ENCODE data around the gene AGO3.
"Not testable (repeated sequence)": the region's sequence is repeated elsewhere in the genome, so short reads cannot be mapped to it uniquely, and the experiment has no call there.

AGO3 gene

GRCh38 chr1:35947547-35947946 lies 16.6 kb downstream of the AGO3 start:
- Histone ChIP-seq H3K4me1 (no peaks in the 10 kb centered on the region), H3K79me2 (peaks cover 15% of the 10 kb centered on the region), H3K9ac (no peak overlapping the region), H3K27me3 (ENCODE audit: control insufficient read depth, insufficient read depth, low read length) (no peaks in the 10 kb centered on the region), H3K27ac (no peak overlapping the region), H3K4me3 (ENCODE audit: low read depth, low read length) (no peak overlapping the region), H3K4me2 (ENCODE audit: low read length) (no peak overlapping the region), H3K36me3 (ENCODE audit: control insufficient read depth, insufficient read depth, low read length) (no peaks in the 10 kb centered on the region), H3K9me3 (ENCODE audit: control insufficient read depth, low read length) (no peaks in the 10 kb centered on the region), H2AFZ (no peak overlapping the region)
- TF ChIP-seq CTCF (IDR thresholded peaks at IDR 0.05) = no peak

- TF ChIP-seq CTCF (IDR thresholded peaks at IDR 0.05) = no peak
- Histone ChIP-seq H3K27me3 (ENCODE audit: control insufficient read depth, insufficient read depth, low read length) (no peaks in the 10 kb centered on the region), H3K4me2 (ENCODE audit: low read length) (no peak overlapping the region), H3K9ac (no peak overlapping the region), H3K4me1 (no peaks in the 10 kb centered on the region), H2AFZ (no peak overlapping the region), H3K36me3 (ENCODE audit: control insufficient read depth, insufficient read depth, low read length) (no peaks in the 10 kb centered on the region), H3K79me2 (peaks cover 10% of the 10 kb centered on the region), H3K4me3 (ENCODE audit: low read depth, low read length) (no peak overlapping the region), H3K9me3 (ENCODE audit: control insufficient read depth, low read length) (no peaks in the 10 kb centered on the region), H3K27ac (no peak overlapping the region)
These were observed 27.7 kb downstream of the AGO3 start for GRCh38 chr1:35958558-35958957.

DNA sequence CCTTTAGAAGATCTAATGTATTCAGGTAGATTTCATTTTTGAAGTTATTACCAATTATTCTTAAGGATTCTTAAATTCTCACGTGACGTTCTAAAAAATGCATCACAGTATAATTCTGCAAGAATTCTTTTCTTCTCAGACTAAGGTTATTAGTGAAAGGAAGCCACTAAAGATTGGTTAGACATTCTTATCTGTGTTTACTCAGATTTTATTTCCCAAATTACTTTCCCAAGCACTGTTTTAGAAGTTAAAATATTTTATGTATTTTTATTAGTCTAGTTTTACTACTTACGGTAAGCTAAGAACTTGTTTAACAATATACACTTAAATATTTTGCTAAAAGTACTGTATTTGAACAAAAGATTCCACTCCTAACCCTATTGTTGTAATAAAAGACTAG lies 28.4 kb downstream of the AGO3 start:
- Histone ChIP-seq H3K4me1 (no peaks in the 10 kb centered on the region), H3K9me3 (ENCODE audit: control insufficient read depth, low read length) (no peaks in the 10 kb centered on the region), H2AFZ (no peak overlapping the region), H3K36me3 (ENCODE audit: control insufficient read depth, insufficient read depth, low read length) (no peaks in the 10 kb centered on the region), H3K4me2 (ENCODE audit: low read length) (no peak overlapping the region), H3K9ac (no peak overlapping the region), H3K27me3 (ENCODE audit: control insufficient read depth, insufficient read depth, low read length) (no peaks in the 10 kb centered on the region), H3K4me3 (ENCODE audit: low read depth, low read length) (no peak overlapping the region), H3K79me2 (peaks cover 12% of the 10 kb centered on the region), H3K27ac (no peak overlapping the region)
- no peak for TF ChIP-seq CTCF (IDR thresholded peaks at IDR 0.05)

GRCh38 chr1:35962952-35963351 lies 32.0 kb downstream of the AGO3 start:
- H3K27ac ChIP-seq = no peak overlapping the region
- H3K79me2 ChIP-seq = peaks cover 5% of the 10 kb centered on the region
- H3K9me3 ChIP-seq (ENCODE audit: control insufficient read depth, low read length) = no peaks in the 10 kb centered on the region
- no peaks in the 10 kb centered on the region for H3K27me3 ChIP-seq (ENCODE audit: control insufficient read depth, insufficient read depth, low read length)
- TF ChIP-seq CTCF (IDR thresholded peaks at IDR 0.05) = no peak
- no peaks in the 10 kb centered on the region for H3K4me1 ChIP-seq
- no peak overlapping the region for H3K4me3 ChIP-seq (ENCODE audit: low read depth, low read length)
- H3K4me2 ChIP-seq (ENCODE audit: low read length) = no peak overlapping the region
- no peak overlapping the region for H3K9ac ChIP-seq
- H2AFZ ChIP-seq = no peak overlapping the region
- no peaks in the 10 kb centered on the region for H3K36me3 ChIP-seq (ENCODE audit: control insufficient read depth, insufficient read depth, low read length)

DNA sequence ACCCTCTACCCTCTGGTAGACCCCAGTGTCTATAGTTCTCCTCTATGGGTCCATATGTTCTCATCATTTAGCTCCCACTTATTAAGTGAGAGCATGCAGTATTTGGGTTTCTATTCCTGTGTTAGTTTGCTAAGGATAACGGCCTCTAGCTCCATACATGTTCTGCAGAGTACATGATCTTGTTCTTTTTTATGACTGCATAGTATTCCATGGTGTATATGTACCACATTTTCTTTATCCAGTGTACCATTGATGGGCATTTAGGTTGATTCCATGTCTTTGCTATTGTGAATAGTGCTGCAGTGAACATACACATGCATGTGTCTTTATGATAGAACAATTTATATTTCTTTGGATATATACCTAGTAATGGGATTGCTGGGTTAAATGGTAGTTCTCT lies 33.4 kb downstream of the AGO3 start:
- H3K4me1 ChIP-seq; H3K9ac ChIP-seq; H3K4me3 ChIP-seq (ENCODE audit: low read depth, low read length); H3K27me3 ChIP-seq (ENCODE audit: control insufficient read depth, insufficient read depth, low read length); H2AFZ ChIP-seq; H3K36me3 ChIP-seq (ENCODE audit: control insufficient read depth, insufficient read depth, low read length); H3K79me2 ChIP-seq; H3K9me3 ChIP-seq (ENCODE audit: control insufficient read depth, low read length); H3K27ac ChIP-seq; H3K4me2 ChIP-seq (ENCODE audit: low read length): not testable (repeated sequence)

Data from parathyroid adenoma (tissue), 2 donors.